ENCODE measurements around the gene CPB2.

Gene CPB2

GRCh38 chr13:46104868-46105267, at the start of gene CPB2:
TSS of gene CPB2 (minus strand) at chr13:46105033. CDS start at chr13:46105009, 24 bp downstream.
- no peak for DNase-seq

GRCh38 chr13:46154136-46154801, 49.4 kb upstream of the CPB2 start:
- DNase-seq = no peak

DNA sequence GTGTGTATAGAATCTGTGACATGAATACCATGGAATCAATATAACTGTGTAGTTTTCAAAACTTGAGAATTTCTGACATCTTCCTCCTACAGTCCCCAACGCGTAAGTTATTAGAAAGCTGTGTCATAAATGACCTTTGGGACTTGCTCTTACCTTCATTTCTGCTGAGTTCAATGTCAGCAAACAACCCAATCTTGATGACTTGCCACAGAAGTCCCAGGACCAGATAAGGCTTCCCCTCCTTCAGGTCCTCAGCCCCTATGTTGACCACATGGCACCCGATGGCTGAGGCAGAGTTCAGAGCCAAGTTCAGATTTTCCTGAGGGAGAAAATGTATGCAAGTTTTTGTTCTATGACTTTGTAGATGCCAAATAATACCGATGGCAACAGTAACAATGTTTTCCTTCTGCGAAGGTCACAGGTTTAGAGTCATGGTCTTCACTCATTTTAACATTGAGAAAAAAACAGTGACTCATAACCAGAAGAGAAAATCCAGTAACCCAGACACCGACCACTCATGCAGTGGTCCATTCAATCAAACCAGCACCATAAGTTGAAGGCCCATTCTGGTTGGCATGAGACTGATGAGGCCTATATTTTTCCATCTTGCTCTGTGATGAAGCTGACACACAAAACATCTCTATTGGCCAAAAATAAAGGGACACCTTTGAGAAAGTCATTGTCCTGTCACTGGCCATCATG, 47.9 kb upstream of the CPB2 start:
- DNase-seq = no peak

GRCh38 chr13:46150134-46150693, 45.4 kb upstream of the CPB2 start:
- DNase-seq = no peak

- no peak for DNase-seq
Measured at GRCh38 chr13:46149272-46150133, 44.7 kb upstream of the CPB2 start.

- peak; percentile 17 for DNase-seq
Measured at GRCh38 chr13:46146898-46147297, 42.1 kb upstream of the CPB2 start.

- no peak for DNase-seq
Measured at GRCh38 chr13:46145950-46146349, 41.1 kb upstream of the CPB2 start.

DNA sequence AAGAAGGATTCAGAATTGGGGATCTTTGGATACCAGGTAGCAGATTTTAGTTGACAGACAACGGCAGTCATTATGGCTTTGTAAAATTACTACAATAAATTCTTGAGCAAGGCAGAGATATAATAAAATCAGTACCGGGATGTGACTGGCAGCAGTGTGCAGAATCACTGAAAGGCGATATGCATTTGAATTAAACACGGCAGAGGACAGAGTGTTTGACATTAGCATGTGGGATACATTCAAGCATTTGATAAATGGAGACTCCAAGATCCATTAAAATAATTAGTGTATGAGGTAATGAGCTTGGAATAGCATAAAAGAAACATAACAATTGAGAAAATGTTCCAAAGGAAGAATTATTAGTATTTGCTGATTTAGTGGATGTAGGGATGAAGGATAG, 40.3 kb upstream of the CPB2 start:
- no peak for DNase-seq

DNA sequence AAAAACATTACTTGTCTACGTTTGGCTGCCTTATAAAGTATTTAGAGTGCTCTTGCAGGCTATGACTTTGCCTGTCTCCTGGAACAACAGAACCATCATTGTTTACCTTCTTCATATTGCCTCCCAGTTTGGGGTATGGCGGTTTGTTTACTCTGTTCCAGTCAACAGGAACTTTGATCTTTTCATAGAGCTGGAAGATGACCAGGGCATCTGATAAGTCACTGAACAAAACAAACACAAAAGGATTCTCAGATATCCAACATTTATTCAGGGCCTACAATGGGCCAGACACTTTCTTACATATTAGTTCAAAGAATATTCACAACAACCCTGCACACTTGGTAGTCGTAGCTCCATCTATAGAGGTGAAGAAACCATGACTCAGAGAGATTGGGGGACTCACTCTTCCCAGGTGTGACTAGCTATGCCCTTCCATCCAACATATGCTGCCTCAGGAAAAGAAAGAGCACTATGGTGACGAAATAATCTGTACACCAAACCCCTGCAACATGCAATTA, 38.4 kb upstream of the CPB2 start:
- no peak for DNase-seq

GRCh38 chr13:46142776-46143175, 37.9 kb upstream of the CPB2 start:
- DNase-seq = no peak

DNA sequence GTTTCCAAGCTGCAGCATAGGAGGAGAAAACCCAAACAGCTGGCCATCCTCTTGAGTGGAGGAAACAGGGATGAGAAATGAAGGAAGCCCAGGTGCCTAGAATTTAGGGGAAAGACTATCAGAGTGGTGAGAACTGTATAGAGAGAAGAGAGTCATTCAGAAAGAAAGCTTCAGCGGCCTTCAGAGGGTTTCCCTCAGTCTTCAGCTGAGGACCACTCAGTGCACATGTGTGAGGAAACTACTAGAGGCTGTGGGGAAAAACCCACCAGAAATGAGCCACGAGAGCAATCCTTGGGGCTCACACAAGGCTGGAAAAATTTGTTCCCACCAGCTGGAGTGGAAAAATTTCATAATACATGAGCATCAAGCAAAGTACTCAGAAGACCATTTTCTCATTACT, 35.2 kb upstream of the CPB2 start:
- no peak for DNase-seq

DNA sequence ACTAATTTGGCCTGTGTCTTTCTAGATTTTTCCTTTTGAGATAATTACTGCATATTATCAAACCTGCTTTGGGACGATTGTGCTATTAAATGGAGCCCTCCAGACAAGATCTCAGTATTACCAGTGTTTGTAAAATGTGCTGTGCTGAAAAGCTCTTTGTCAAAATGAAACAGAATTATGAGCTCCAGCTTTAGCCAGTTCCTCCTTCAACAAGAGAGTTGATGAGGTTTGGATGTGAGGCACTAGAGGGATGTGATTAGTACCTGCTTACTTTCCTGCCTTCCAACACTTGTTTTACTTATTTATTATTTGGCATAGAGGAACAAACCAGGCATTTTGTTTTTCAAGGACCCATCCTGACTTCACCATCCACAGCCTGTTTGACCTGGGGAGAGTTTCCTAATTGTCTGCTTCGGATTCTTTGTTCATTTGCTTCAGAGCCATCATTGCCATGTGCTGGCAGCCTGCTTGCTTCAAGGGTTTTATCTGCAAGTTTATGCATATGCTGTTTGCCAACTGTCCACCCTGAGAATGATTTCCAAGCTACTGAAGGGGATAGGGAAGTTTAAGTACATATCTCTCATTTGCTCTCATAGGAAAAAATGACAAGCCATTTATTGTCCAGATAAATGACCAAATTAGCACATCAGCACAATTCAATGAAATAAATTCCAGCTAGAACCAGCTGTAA, 32.9 kb upstream of the CPB2 start:
- no peak for DNase-seq

- DNase-seq = no peak
Measured at GRCh38 chr13:46136688-46137087, 31.9 kb upstream of the CPB2 start.

GRCh38 chr13:46134961-46135522, 30.2 kb upstream of the CPB2 start:
- DNase-seq = no peak

- DNase-seq = no peak
Measured at GRCh38 chr13:46134494-46134893, 29.7 kb upstream of the CPB2 start.

GRCh38 chr13:46132109-46132508, 27.3 kb upstream of the CPB2 start:
- DNase-seq = no peak

DNA sequence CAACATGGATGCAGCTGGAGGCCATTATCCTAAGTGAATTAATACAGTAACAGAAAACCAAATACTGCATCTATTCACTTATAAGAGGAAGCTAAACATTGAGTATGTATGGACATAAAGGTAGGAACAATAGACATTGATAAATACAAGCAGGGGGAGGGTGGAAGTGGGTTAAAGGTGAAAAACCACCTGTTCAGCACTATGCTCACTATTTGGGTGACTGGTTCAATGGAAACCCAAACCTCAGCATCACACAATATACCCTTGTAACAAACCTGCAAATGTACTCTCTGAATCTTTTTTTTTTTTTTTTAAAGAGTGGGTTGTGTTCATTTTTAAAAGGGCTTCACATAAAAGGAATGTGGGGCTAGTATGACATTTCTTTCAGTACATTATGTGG, 26.9 kb upstream of the CPB2 start:
- DNase-seq = no peak

DNA sequence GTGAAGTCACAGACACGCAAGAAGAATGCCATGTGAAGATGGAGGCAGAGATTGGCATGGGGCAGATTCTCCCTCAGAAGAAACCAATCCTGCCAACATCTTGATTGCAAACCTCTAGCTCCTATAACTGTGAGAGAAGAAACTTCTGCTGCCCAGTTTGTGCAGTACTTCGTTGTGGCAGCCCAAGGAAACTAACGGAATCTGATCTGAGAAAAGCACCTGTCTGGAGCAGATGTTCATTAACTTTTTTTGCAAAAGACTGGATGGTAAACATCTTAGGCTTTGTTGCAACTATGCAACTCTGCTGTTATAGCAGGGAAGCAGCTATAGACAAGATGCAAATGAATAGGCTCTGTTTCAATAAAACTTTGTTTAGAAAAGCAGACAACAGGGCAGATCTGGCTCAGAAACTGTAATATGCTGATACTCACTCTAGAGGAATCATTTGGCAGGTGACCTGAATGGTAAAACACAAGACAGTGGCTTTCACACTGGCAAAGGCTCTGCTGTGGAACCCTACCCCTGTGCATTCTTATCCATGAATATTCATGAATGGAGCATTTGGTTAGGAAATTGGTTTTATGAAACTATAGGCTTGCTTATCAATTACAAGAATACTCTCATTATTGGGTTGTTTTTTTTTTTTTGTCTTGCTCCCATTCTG, 25.3 kb upstream of the CPB2 start:
- no peak for DNase-seq

GRCh38 chr13:46129124-46129523, 24.3 kb upstream of the CPB2 start:
- DNase-seq = no peak

DNA sequence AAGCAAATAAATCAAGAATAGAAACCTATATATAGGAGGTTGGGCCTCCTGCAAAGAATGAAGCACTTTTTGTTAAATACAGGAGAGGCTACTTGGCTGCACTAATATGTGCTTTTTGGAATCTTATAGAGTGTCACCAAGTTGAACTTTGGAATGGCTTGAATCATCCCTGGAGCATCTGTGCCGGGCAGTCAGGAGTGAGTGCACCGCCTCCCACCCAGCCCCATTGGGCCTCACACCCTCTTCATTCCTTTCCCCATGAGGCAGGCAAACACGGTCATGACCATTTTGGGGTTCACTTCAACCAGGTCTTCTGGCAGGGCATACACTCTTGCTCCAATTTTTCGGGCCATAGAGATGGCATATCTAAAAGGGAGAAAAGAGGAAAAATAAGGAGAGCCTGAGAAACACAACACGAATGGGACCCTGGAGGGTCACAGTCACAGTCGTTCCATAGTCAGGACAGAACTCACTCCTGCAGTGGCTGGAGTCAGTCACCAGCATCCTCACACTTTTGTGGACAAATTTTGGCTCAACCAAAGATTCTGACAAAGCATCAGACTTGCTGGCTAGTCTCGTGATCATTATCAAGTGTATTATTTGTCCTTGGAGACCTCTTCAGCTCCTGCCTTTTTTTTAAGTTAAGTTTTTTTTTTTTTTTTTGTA, 22.7 kb upstream of the CPB2 start:
- no peak for DNase-seq
